DMS53 treated with DMSO at 0.1 percent for 48 hours (cell line): ENCODE measurements around the gene PEAR1.

ENCODE experiments used
- DNase-seq: peaks from one replicate; lab custom pipeline; 2025; ENCODE audit not compliant: unreplicated experiment; lab: John Stamatoyannopoulos, UW

The PEAR1 gene

GRCh38 chr1:156935505-156936128, 42.1 kb downstream of the PEAR1 start:
- DNase-seq: no peak

- DNase-seq: no peak
Measured at GRCh38 chr1:156936191-156936590, 42.7 kb downstream of the PEAR1 start.

GRCh38 chr1:156936721-156937220, 43.3 kb downstream of the PEAR1 start:
- DNase-seq: no peak

- DNase-seq: no peak
Measured at GRCh38 chr1:156937883-156938282, 44.4 kb downstream of the PEAR1 start.

- DNase-seq: no peak
Measured at GRCh38 chr1:156938813-156939212, 45.3 kb downstream of the PEAR1 start.

GRCh38 chr1:156939786-156940334, 46.3 kb downstream of the PEAR1 start:
- no peak for DNase-seq

GRCh38 chr1:156941675-156942074, 48.2 kb downstream of the PEAR1 start:
- DNase-seq: no peak

GRCh38 chr1:156942176-156942575, 48.7 kb downstream of the PEAR1 start:
- no peak for DNase-seq

- no peak for DNase-seq
Measured at GRCh38 chr1:156942576-156942975, 49.1 kb downstream of the PEAR1 start.

- no peak for DNase-seq
Measured at GRCh38 chr1:156943756-156944155, 50.2 kb downstream of the PEAR1 start.

- DNase-seq: no peak
Measured at GRCh38 chr1:156944268-156944667, 50.8 kb downstream of the PEAR1 start.

- DNase-seq: no peak
Measured at GRCh38 chr1:156944848-156945247, 51.3 kb downstream of the PEAR1 start.

GRCh38 chr1:156945881-156946661, 52.6 kb downstream of the PEAR1 start:
- no peak for DNase-seq

GRCh38 chr1:156947127-156947526, 53.6 kb downstream of the PEAR1 start:
- DNase-seq: no peak

- no peak for DNase-seq
Measured at GRCh38 chr1:156947818-156948525, 54.5 kb downstream of the PEAR1 start.

GRCh38 chr1:156948708-156949107, 55.2 kb downstream of the PEAR1 start:
- no peak for DNase-seq

GRCh38 chr1:156949127-156949526, 55.6 kb downstream of the PEAR1 start:
- no peak for DNase-seq

- no peak for DNase-seq
Measured at GRCh38 chr1:156951371-156951770, 57.9 kb downstream of the PEAR1 start.

GRCh38 chr1:156953571-156953970, 60.1 kb downstream of the PEAR1 start:
- DNase-seq: no peak

- DNase-seq: no peak
Measured at GRCh38 chr1:156956333-156956732, 62.8 kb downstream of the PEAR1 start.

GRCh38 chr1:156957634-156958033, 64.1 kb downstream of the PEAR1 start:
- DNase-seq: no peak
